ENCODE results near the gene SH3BGRL2. TPM values are rescaled to one million over a fixed set of nuclear protein-coding genes. Genes with fewer than 3 reads are reported as not detected.
A peak's percentile ranks its signal among the peaks of the same experiment; 100 is the strongest.

The SH3BGRL2 gene
- total RNA-seq, 4 donors from 2014 or later: 54.7 to 177 (median 128) TPM

DNA sequence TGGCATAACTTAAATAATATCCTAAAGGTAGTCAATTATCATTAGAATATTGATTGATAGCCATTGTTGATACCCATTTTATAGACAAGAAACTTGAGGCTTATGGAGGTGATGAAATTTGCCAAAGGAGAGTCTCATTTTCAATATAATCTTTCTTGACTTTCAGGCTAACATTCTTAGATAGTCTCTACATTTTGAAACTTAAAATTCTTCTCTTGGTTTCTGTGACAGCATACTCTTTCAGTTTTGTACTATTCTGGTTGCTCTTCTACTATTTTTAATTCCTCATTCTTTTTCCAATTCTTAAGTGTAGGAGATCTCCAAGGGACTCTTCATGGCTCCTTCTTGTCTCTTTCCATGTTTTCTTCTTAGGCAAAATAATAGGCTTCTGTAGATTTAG, 3.7 kb upstream of the SH3BGRL2 start:
- in situ Hi-C loops (cut with MboI; ENCODE audit: low pct_ligation_motif_present in 1 of 4, low pct_unique_long_range_greater_than_20kb in 1 of 4, low sequenced_read_pairs in 3 of 4): no loop called here
- TF ChIP-seq POLR2AphosphoS5 (IDR thresholded peaks at IDR 0.05): no peak
- TF ChIP-seq, protein P1, sequence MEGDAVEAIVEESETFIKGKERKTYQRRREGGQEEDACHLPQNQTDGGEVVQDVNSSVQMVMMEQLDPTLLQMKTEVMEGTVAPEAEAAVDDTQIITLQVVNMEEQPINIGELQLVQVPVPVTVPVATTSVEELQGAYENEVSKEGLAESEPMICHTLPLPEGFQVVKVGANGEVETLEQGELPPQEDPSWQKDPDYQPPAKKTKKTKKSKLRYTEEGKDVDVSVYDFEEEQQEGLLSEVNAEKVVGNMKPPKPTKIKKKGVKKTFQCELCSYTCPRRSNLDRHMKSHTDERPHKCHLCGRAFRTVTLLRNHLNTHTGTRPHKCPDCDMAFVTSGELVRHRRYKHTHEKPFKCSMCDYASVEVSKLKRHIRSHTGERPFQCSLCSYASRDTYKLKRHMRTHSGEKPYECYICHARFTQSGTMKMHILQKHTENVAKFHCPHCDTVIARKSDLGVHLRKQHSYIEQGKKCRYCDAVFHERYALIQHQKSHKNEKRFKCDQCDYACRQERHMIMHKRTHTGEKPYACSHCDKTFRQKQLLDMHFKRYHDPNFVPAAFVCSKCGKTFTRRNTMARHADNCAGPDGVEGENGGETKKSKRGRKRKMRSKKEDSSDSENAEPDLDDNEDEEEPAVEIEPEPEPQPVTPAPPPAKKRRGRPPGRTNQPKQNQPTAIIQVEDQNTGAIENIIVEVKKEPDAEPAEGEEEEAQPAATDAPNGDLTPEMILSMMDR (IDR thresholded peaks at IDR 0.05): no peak
- TF ChIP-seq POLR2A (IDR thresholded peaks at IDR 0.05): no peak
- TF ChIP-seq EP300 (IDR thresholded peaks at IDR 0.05; ENCODE audit: low read depth): no peak

DNA sequence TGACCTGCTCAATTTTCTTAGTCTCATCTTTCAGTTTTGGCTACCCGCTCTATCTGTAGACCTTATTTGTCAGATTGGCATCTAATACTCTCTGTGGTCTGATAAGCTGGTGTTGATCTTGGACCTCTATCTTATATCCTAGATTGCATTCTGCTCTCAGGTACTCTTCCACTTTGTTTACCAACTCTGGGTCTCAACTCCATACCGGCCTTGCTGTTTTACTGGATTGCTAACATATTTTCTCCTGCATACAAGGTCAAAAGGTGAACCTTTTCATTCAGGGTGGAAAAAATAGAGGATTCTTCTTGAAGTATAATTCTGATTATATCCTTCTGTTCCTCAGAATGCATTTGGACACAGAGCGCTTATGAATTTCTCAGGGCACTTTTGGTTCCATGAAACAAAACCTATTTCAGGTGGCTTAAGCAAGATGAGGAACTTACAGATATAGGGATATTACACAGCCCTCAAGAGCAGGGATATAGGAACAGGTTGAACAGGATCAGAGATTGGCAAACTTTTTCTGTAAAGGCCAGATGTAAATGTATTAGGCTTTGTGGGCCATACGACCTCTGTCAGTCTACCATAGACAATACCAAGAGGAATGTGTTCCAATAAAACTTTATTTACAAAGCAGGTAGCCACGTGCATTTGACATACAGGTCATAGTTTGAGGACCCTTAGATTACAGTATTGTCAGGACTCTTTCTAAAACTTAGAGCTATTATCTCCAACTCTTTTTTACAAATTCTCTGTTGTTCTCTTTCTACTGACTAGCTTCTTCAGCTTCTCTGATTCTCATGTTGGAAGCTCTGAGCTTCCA, 2.5 kb upstream of the SH3BGRL2 start:
- WGBS, 2 donors (ENCODE audit: low coverage in 1 of 2): 55 to 73% methylated on average over 3 to 5 of the region's 5 CpGs
- H3K36me3 ChIP-seq: no peaks in the 10 kb centered on the region
- in situ Hi-C loops (cut with MboI; ENCODE audit: low pct_ligation_motif_present in 1 of 4, low pct_unique_long_range_greater_than_20kb in 1 of 4, low sequenced_read_pairs in 3 of 4): no loop called here

More for the DNA sequence above, 3.7 kb upstream of the SH3BGRL2 start:
- no peak for DNase-seq
- Histone ChIP-seq H3K4me1 (peaks cover 0 to 30% (median 13%) of the 10 kb centered on the region in 4 donors), H3K4me3 (no peak overlapping the region), H3K27me3 (no peaks in the 10 kb centered on the region), H3K9me3 (no peaks in the 10 kb centered on the region), H3K36me3 (no peaks in the 10 kb centered on the region), H3K27ac (no peak overlapping the region)
- intact Hi-C loops (cut with DNase I; ENCODE audit: low total_unique reads): no loop called here

DNA sequence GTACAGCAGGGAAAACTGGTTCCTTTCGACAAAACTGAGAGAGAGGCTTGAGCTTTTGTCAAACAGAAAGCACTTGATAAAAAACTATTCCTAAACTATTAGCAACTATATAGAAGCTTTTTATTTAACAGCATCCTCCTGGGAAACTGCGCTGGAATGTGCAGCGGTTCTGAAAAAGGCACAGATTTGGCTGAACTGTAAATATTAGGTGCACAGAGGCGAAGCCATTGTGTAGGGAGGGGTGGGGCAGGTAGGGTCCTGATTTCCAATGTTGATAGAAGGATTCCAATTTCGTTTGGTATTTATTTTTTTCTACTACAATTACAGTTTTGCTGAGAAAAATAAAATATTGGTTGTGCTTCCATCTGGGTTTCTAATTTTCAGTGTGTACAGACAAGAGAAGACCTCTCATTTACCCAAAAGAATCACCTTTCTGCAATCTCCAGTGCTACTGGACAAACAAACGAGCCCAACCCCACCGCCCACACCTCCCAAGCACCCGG, 698 bp upstream of the SH3BGRL2 start:
- no peak for DNase-seq
- WGBS, 2 donors (ENCODE audit: low coverage in 1 of 2): 37 to 44% methylated on average over 7 to 8 of the region's 8 CpGs
- Histone ChIP-seq H3K4me1 (peaks cover 0 to 48% (median 19%) of the 10 kb centered on the region in 4 donors), H3K9me3 (no peaks in the 10 kb centered on the region), H3K36me3 (no peaks in the 10 kb centered on the region), H3K4me3 (peak overlapping the region in 3 of 4 donors; percentile 62 to 97 (median 83)), H3K27ac (peak overlapping the region; percentile 92 to 98 (median 96)), H3K27me3 (no peaks in the 10 kb centered on the region)
- in situ Hi-C loops (cut with MboI; ENCODE audit: low pct_ligation_motif_present in 1 of 4, low pct_unique_long_range_greater_than_20kb in 1 of 4, low sequenced_read_pairs in 3 of 4) (no loop called here), intact Hi-C loops (cut with DNase I; ENCODE audit: low total_unique reads) (no loop called here)
- TF ChIP-seq EP300 (IDR thresholded peaks at IDR 0.05; ENCODE audit: low read depth) (no peak), POLR2A (IDR thresholded peaks at IDR 0.05) (no peak), POLR2AphosphoS5 (IDR thresholded peaks at IDR 0.05) (no peak)
- TF ChIP-seq, protein P1 (IDR thresholded peaks at IDR 0.05): no peak

More for the DNA sequence above, 2.5 kb upstream of the SH3BGRL2 start:
- DNase-seq: no peak
- no peak for TF ChIP-seq POLR2AphosphoS5 (IDR thresholded peaks at IDR 0.05)
- no peak for TF ChIP-seq EP300 (IDR thresholded peaks at IDR 0.05; ENCODE audit: low read depth)
- TF ChIP-seq POLR2A (IDR thresholded peaks at IDR 0.05): no peak
- TF ChIP-seq, protein P1 (IDR thresholded peaks at IDR 0.05): no peak
- H3K27ac ChIP-seq: peak overlapping the region in 1 of 4 donors; percentile 30
- intact Hi-C loops (cut with DNase I; ENCODE audit: low total_unique reads): no loop called here
- H3K9me3 ChIP-seq: no peaks in the 10 kb centered on the region
- no peaks in the 10 kb centered on the region for H3K27me3 ChIP-seq
- peaks cover 0 to 39% (median 15%) of the 10 kb centered on the region in 4 donors for H3K4me1 ChIP-seq
- H3K4me3 ChIP-seq: no peak overlapping the region

DNA sequence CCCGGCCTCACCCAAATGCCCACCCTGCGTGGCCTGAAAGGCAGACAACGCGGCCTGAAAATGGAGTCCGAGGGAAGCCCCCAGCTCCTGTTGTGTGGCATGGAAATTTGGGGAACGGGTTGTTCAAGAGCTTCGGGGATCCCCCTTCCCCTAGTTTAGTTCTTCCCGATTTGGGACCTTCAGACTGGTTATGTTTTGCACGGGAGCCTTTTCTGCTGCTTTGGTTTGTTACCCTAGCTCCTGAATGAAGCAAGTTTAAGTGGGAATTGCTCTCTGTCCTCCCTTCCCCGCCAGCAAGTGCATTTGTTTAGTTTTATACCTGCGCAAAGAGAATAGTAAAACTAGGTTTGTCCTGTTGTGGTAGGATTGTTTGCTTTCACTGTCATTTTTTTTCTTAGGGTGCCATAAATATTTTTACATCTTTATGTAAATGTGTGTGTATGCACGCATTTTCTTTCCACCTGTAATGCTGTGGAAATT, 604 bp downstream of the SH3BGRL2 start:
- DNase-seq: peak; percentile 39

More for the DNA sequence above, 604 bp downstream of the SH3BGRL2 start:
- intact Hi-C loops (cut with DNase I; ENCODE audit: low total_unique reads) (no loop called here), in situ Hi-C loops (cut with MboI; ENCODE audit: low pct_ligation_motif_present in 1 of 4, low pct_unique_long_range_greater_than_20kb in 1 of 4, low sequenced_read_pairs in 3 of 4) (no loop called here)
- Histone ChIP-seq H3K4me3 (peak overlapping the region; percentile 62 to 97 (median 87)), H3K36me3 (no peaks in the 10 kb centered on the region), H3K4me1 (peaks cover 0 to 48% (median 20%) of the 10 kb centered on the region in 4 donors), H3K27ac (peak overlapping the region; percentile 92 to 98 (median 96)), H3K27me3 (no peaks in the 10 kb centered on the region), H3K9me3 (no peaks in the 10 kb centered on the region)
- WGBS, 2 donors (ENCODE audit: low coverage in 1 of 2): 8 to 21% methylated on average over 5 to 12 of the region's 12 CpGs
- TF ChIP-seq POLR2AphosphoS5 (IDR thresholded peaks at IDR 0.05): peak; percentile 25 to 86 (median 85)
- TF ChIP-seq, protein P1 (IDR thresholded peaks at IDR 0.05): no peak
- peak; percentile 84 for TF ChIP-seq POLR2A (IDR thresholded peaks at IDR 0.05)
